ENCODE measurements around the gene TP53I11. TPM values are rescaled to one million over a fixed set of nuclear protein-coding genes. Genes with fewer than 3 reads are reported as not detected.

TP53I11 gene
- total RNA-seq, 1 donor from 2014 or later, result 83.6 TPM

DNA sequence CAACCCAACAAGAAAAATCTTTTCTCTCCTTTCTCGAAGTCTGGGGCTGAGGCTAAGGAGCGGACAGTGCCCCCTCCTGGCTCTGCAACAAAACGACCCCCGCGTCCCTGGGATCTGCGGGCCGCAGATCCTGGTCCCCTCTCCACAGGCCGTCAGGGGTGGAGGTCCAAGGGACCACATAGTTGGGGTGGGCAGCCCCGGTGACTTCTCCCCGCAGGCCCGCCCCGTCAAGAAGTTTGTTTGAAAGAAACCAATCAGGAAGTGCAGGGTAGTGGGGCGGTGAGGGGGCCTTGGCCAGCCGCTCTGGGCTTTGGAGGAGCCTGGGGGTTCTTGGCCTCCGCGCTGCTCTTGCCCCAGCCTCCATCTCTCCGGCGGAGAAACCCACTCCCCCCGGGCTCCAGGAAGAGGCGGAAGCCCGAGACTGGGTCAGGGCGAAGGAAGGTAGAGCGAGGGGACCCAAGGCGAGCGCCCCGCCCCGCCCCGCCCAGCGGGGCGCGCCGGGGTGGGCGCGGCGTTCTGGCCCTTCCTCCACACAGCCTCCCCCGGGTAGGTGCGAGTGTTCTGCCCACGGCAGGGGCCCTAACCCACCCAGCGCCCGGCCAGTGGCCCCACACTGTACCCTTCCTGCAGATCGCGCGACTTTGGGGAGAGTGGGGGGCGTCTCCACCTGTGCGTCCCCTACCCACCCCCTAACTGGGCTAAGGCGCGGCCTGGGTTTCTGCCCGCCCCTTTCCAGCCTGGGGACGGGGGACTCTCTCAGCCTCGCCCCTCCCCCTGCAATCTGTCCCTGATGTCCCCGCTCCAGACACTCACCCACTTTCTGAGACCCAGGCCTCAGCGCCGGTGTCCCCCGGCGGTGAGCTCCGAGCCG is 1.3 kb downstream of the TP53I11 start:
- peaks cover 2% of the 10 kb centered on the region for H3K36me3 Mint-ChIP-seq (ENCODE audit: low read depth)
- TF ChIP-seq, protein P1, sequence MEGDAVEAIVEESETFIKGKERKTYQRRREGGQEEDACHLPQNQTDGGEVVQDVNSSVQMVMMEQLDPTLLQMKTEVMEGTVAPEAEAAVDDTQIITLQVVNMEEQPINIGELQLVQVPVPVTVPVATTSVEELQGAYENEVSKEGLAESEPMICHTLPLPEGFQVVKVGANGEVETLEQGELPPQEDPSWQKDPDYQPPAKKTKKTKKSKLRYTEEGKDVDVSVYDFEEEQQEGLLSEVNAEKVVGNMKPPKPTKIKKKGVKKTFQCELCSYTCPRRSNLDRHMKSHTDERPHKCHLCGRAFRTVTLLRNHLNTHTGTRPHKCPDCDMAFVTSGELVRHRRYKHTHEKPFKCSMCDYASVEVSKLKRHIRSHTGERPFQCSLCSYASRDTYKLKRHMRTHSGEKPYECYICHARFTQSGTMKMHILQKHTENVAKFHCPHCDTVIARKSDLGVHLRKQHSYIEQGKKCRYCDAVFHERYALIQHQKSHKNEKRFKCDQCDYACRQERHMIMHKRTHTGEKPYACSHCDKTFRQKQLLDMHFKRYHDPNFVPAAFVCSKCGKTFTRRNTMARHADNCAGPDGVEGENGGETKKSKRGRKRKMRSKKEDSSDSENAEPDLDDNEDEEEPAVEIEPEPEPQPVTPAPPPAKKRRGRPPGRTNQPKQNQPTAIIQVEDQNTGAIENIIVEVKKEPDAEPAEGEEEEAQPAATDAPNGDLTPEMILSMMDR (conservative IDR thresholded peaks at IDR 0.05), result peak; percentile 74
- peaks cover 62% of the 10 kb centered on the region for H3K4me1 Mint-ChIP-seq
- H3K27me3 Mint-ChIP-seq (ENCODE audit: low read depth), result peaks cover 5% of the 10 kb centered on the region
- H3K27ac Mint-ChIP-seq (ENCODE audit: unreplicated experiment), result peak overlapping the region; percentile 12
- peak overlapping the region; percentile 95 for H3K4me3 Mint-ChIP-seq
- DNase-seq (ENCODE audit: low read depth, low spot score), result peak; percentile 62
- no peaks in the 10 kb centered on the region for H3K9me3 Mint-ChIP-seq

DNA sequence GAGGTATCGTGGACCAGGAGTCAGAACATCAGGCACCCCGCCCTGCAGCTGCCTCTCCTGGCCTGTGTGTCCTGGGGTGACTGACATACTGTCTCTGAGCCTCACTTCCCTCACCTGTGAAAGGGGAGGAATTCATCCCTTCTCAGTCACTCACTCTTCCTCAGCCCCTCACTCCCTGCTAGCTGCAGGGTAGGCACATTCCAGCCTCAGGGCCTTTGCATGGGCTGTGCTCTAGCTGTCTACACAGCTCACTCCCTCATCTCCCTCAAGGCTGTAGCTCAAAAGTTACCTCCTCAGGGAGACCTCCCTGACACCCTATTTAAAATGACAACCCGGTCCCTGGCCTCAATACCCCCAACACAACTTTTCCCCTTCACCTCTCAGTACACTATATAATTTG is 2.5 kb downstream of the TP53I11 start:
- H3K36me3 Mint-ChIP-seq (ENCODE audit: low read depth), result peaks cover 4% of the 10 kb centered on the region
- no peaks in the 10 kb centered on the region for H3K9me3 Mint-ChIP-seq
- no peak overlapping the region for H3K27ac Mint-ChIP-seq (ENCODE audit: unreplicated experiment)
- H3K4me3 Mint-ChIP-seq, result peak overlapping the region; percentile 95
- H3K4me1 Mint-ChIP-seq, result peaks cover 66% of the 10 kb centered on the region
- no peak for DNase-seq (ENCODE audit: low read depth, low spot score)
- TF ChIP-seq, protein P1 (conservative IDR thresholded peaks at IDR 0.05), result no peak
- peaks cover 2% of the 10 kb centered on the region for H3K27me3 Mint-ChIP-seq (ENCODE audit: low read depth)

DNA sequence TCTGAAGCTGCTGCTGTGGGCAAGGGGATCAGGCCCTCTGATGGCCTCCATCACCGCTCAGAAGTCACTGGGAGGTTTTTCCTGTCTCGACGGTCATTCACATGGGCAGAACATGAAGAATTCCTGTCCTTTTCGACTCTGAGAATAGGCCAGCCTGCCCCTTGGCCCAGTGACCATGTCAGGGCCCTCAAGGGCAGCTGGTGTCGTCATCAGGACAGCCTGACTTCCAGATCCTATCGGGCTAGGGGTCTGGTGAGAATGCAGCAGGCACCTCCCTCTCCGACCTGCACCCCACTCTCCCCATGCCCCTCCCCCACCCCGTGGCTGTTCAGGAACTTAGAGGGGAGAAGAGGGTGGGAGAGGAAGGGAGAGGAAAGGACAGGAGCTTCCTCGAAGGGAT is 3.6 kb downstream of the TP53I11 start:
- H3K4me3 Mint-ChIP-seq, result peak overlapping the region; percentile 95
- peak overlapping the region; percentile 71 for H3K27ac Mint-ChIP-seq (ENCODE audit: unreplicated experiment)
- peaks cover 2% of the 10 kb centered on the region for H3K27me3 Mint-ChIP-seq (ENCODE audit: low read depth)
- H3K4me1 Mint-ChIP-seq, result peaks cover 67% of the 10 kb centered on the region
- no peaks in the 10 kb centered on the region for H3K9me3 Mint-ChIP-seq
- no peak for DNase-seq (ENCODE audit: low read depth, low spot score)
- TF ChIP-seq, protein P1 (conservative IDR thresholded peaks at IDR 0.05), result no peak
- H3K36me3 Mint-ChIP-seq (ENCODE audit: low read depth), result peaks cover 4% of the 10 kb centered on the region

DNA sequence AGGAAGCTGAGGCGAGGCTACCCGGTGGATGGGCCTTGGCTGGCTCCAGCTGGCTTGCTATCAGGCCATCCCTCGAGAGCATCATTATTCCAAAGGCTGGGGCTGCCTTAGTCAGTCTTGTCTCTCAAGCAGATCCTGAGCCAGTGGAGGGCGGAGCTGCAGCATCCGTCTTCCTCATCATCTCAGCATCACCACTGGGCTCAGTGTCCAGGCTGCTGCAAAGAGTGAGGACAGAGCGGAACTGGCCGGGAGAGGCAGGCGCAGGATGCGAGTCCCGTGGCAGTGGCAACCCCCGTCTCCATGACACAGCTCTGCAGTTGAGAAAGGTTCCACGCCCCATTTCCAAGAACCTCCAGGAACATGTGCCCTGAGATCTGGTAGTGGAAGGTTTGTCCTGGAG is 4.4 kb downstream of the TP53I11 start:
- Mint-ChIP-seq H3K4me1 (peaks cover 64% of the 10 kb centered on the region), H3K4me3 (peak overlapping the region; percentile 83), H3K9me3 (no peaks in the 10 kb centered on the region), H3K27me3 (ENCODE audit: low read depth) (peaks cover 2% of the 10 kb centered on the region), H3K27ac (ENCODE audit: unreplicated experiment) (peak overlapping the region; percentile 5), H3K36me3 (ENCODE audit: low read depth) (peaks cover 4% of the 10 kb centered on the region)
- DNase-seq (ENCODE audit: low read depth, low spot score), result no peak
- TF ChIP-seq, protein P1 (conservative IDR thresholded peaks at IDR 0.05), result no peak

DNA sequence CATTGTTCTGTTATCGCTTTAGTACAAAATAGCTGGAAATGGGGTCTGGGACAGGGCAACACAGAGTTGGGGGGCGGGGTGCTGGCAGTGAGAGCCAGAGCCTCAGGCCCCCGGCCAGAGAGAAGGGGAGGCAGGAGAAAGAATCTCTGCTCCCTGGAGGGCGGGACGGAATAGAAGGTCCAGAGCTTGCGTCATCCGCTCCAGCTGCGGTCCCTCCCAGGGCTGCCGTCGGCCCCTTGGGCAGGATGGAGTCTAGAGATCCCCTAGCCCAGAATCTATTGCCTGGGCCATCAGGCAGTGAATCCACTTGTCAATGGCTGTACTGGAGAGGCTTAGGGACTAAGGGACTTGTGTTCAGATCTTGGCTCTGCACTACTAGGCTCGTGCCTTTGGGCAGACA is 5.0 kb downstream of the TP53I11 start:
- TF ChIP-seq, protein P1 (conservative IDR thresholded peaks at IDR 0.05), result no peak
- peaks cover 65% of the 10 kb centered on the region for H3K4me1 Mint-ChIP-seq
- peak overlapping the region; percentile 83 for H3K4me3 Mint-ChIP-seq
- DNase-seq (ENCODE audit: low read depth, low spot score), result no peak
- no peak overlapping the region for H3K27ac Mint-ChIP-seq (ENCODE audit: unreplicated experiment)
- H3K27me3 Mint-ChIP-seq (ENCODE audit: low read depth), result no peaks in the 10 kb centered on the region
- H3K36me3 Mint-ChIP-seq (ENCODE audit: low read depth), result peaks cover 4% of the 10 kb centered on the region
- H3K9me3 Mint-ChIP-seq, result no peaks in the 10 kb centered on the region
